ENCODE measurements around the gene NMUR2. TPM values are rescaled to one million over a fixed set of nuclear protein-coding genes. Genes with fewer than 3 reads are reported as not detected.
A peak's percentile ranks its signal among the peaks of the same experiment; 100 is the strongest.

The NMUR2 gene
- total RNA-seq, 2 donors from 2014 or later: not detected

- Mint-ChIP-seq H3K9me3 (no peaks in the 10 kb centered on the region), H3K4me1 (no peaks in the 10 kb centered on the region), H3K27ac (no peak overlapping the region), H3K4me3 (no peak overlapping the region), H3K27me3 (peaks cover 12% of the 10 kb centered on the region), H3K36me3 (ENCODE audit: low read depth) (no peaks in the 10 kb centered on the region)
- no peak for ATAC-seq (replicated peaks)
These were observed 16.5 kb downstream of the NMUR2 start for GRCh38 chr5:152388610-152389009.

GRCh38 chr5:152380415-152381123, 24.5 kb downstream of the NMUR2 start:
- Mint-ChIP-seq H3K27ac (no peak overlapping the region), H3K27me3 (peaks cover 10% of the 10 kb centered on the region), H3K4me3 (no peak overlapping the region), H3K9me3 (no peaks in the 10 kb centered on the region), H3K4me1 (no peaks in the 10 kb centered on the region), H3K36me3 (ENCODE audit: low read depth) (no peaks in the 10 kb centered on the region)
- no peak for ATAC-seq (replicated peaks)

- H3K9me3 Mint-ChIP-seq: no peaks in the 10 kb centered on the region
- H3K36me3 Mint-ChIP-seq (ENCODE audit: low read depth): no peaks in the 10 kb centered on the region
- ATAC-seq (replicated peaks): no peak
- no peak overlapping the region for H3K4me3 Mint-ChIP-seq
- H3K4me1 Mint-ChIP-seq: no peaks in the 10 kb centered on the region
- H3K27me3 Mint-ChIP-seq: peaks cover 12% of the 10 kb centered on the region
- H3K27ac Mint-ChIP-seq: no peak overlapping the region
These were observed 25.7 kb downstream of the NMUR2 start for GRCh38 chr5:152379331-152379730.

GRCh38 chr5:152378730-152379129, 26.3 kb downstream of the NMUR2 start:
- Mint-ChIP-seq H3K4me3 (no peak overlapping the region), H3K36me3 (ENCODE audit: low read depth) (no peaks in the 10 kb centered on the region), H3K4me1 (no peaks in the 10 kb centered on the region), H3K27me3 (peaks cover 12% of the 10 kb centered on the region), H3K27ac (no peak overlapping the region), H3K9me3 (no peaks in the 10 kb centered on the region)
- ATAC-seq (replicated peaks): peak; percentile 40

GRCh38 chr5:152376886-152377285, 28.2 kb downstream of the NMUR2 start:
- no peaks in the 10 kb centered on the region for H3K36me3 Mint-ChIP-seq (ENCODE audit: low read depth)
- H3K4me1 Mint-ChIP-seq: no peaks in the 10 kb centered on the region
- no peak overlapping the region for H3K4me3 Mint-ChIP-seq
- no peak for ATAC-seq (replicated peaks)
- no peak overlapping the region for H3K27ac Mint-ChIP-seq
- no peaks in the 10 kb centered on the region for H3K9me3 Mint-ChIP-seq
- peaks cover 12% of the 10 kb centered on the region for H3K27me3 Mint-ChIP-seq

- Mint-ChIP-seq H3K27ac (no peak overlapping the region), H3K4me1 (no peaks in the 10 kb centered on the region)
These were observed 30.3 kb downstream of the NMUR2 start for GRCh38 chr5:152374711-152375275.

GRCh38 chr5:152372875-152373274, 32.2 kb downstream of the NMUR2 start:
- Mint-ChIP-seq H3K9me3 (no peaks in the 10 kb centered on the region), H3K4me1 (no peaks in the 10 kb centered on the region), H3K4me3 (no peak overlapping the region), H3K36me3 (ENCODE audit: low read depth) (no peaks in the 10 kb centered on the region), H3K27ac (no peak overlapping the region), H3K27me3 (peaks cover 16% of the 10 kb centered on the region)
- ATAC-seq (replicated peaks): peak; percentile 52

More at GRCh38 chr5:152374711-152375275, 30.3 kb downstream of the NMUR2 start:
- ATAC-seq (replicated peaks): no peak
- Mint-ChIP-seq H3K9me3 (no peaks in the 10 kb centered on the region), H3K4me3 (no peak overlapping the region), H3K36me3 (ENCODE audit: low read depth) (no peaks in the 10 kb centered on the region), H3K27me3 (peaks cover 16% of the 10 kb centered on the region)

GRCh38 chr5:152369298-152369697, 35.8 kb downstream of the NMUR2 start:
- Mint-ChIP-seq H3K27ac (no peak overlapping the region), H3K36me3 (ENCODE audit: low read depth) (no peaks in the 10 kb centered on the region), H3K9me3 (no peaks in the 10 kb centered on the region), H3K27me3 (peaks cover 10% of the 10 kb centered on the region), H3K4me3 (no peak overlapping the region), H3K4me1 (no peaks in the 10 kb centered on the region)
- ATAC-seq (replicated peaks): no peak

- no peak overlapping the region for H3K27ac Mint-ChIP-seq
- no peak for ATAC-seq (replicated peaks)
These were observed 37.5 kb downstream of the NMUR2 start for GRCh38 chr5:152367554-152367953.

GRCh38 chr5:152366716-152367115, 38.4 kb downstream of the NMUR2 start:
- ATAC-seq (replicated peaks): no peak
- H3K27ac Mint-ChIP-seq: no peak overlapping the region
- H3K27me3 Mint-ChIP-seq: peaks cover 23% of the 10 kb centered on the region
- H3K9me3 Mint-ChIP-seq: no peaks in the 10 kb centered on the region
- no peaks in the 10 kb centered on the region for H3K36me3 Mint-ChIP-seq (ENCODE audit: low read depth)
- H3K4me1 Mint-ChIP-seq: no peaks in the 10 kb centered on the region
- H3K4me3 Mint-ChIP-seq: no peak overlapping the region

More at GRCh38 chr5:152367554-152367953, 37.5 kb downstream of the NMUR2 start:
- no peak overlapping the region for H3K4me3 Mint-ChIP-seq
- no peaks in the 10 kb centered on the region for H3K36me3 Mint-ChIP-seq (ENCODE audit: low read depth)
- H3K4me1 Mint-ChIP-seq: no peaks in the 10 kb centered on the region
- H3K9me3 Mint-ChIP-seq: no peaks in the 10 kb centered on the region
- peaks cover 20% of the 10 kb centered on the region for H3K27me3 Mint-ChIP-seq

GRCh38 chr5:152364899-152365298, 40.2 kb downstream of the NMUR2 start:
- Mint-ChIP-seq H3K36me3 (ENCODE audit: low read depth) (no peaks in the 10 kb centered on the region), H3K4me1 (no peaks in the 10 kb centered on the region), H3K27ac (no peak overlapping the region), H3K27me3 (peaks cover 32% of the 10 kb centered on the region), H3K9me3 (no peaks in the 10 kb centered on the region), H3K4me3 (no peak overlapping the region)
- ATAC-seq (replicated peaks): no peak

GRCh38 chr5:152364172-152364571, 40.9 kb downstream of the NMUR2 start:
- ATAC-seq (replicated peaks): no peak
- Mint-ChIP-seq H3K36me3 (ENCODE audit: low read depth) (no peaks in the 10 kb centered on the region), H3K4me1 (no peaks in the 10 kb centered on the region), H3K9me3 (no peaks in the 10 kb centered on the region), H3K27me3 (peaks cover 32% of the 10 kb centered on the region), H3K4me3 (no peak overlapping the region), H3K27ac (no peak overlapping the region)

GRCh38 chr5:152358861-152359568, 46.1 kb downstream of the NMUR2 start:
- H3K4me3 Mint-ChIP-seq: no peak overlapping the region
- H3K27ac Mint-ChIP-seq: no peak overlapping the region
- no peaks in the 10 kb centered on the region for H3K4me1 Mint-ChIP-seq
- H3K9me3 Mint-ChIP-seq: no peaks in the 10 kb centered on the region
- H3K36me3 Mint-ChIP-seq (ENCODE audit: low read depth): no peaks in the 10 kb centered on the region
- peaks cover 26% of the 10 kb centered on the region for H3K27me3 Mint-ChIP-seq
- no peak for ATAC-seq (replicated peaks)

- Mint-ChIP-seq H3K27ac (no peak overlapping the region), H3K4me1 (no peaks in the 10 kb centered on the region), H3K36me3 (ENCODE audit: low read depth) (no peaks in the 10 kb centered on the region)
These were observed 48.6 kb downstream of the NMUR2 start for GRCh38 chr5:152356506-152356905.

GRCh38 chr5:152355061-152355460, 50.0 kb downstream of the NMUR2 start:
- no peaks in the 10 kb centered on the region for H3K9me3 Mint-ChIP-seq
- ATAC-seq (replicated peaks): no peak
- H3K27me3 Mint-ChIP-seq: no peaks in the 10 kb centered on the region
- H3K27ac Mint-ChIP-seq: no peak overlapping the region
- H3K4me3 Mint-ChIP-seq: no peak overlapping the region
- H3K4me1 Mint-ChIP-seq: no peaks in the 10 kb centered on the region
- H3K36me3 Mint-ChIP-seq (ENCODE audit: low read depth): no peaks in the 10 kb centered on the region

More at GRCh38 chr5:152356506-152356905, 48.6 kb downstream of the NMUR2 start:
- Mint-ChIP-seq H3K9me3 (no peaks in the 10 kb centered on the region), H3K4me3 (no peak overlapping the region), H3K27me3 (peaks cover 11% of the 10 kb centered on the region)
- no peak for ATAC-seq (replicated peaks)
